Fibroblast of lung (primary cell): ENCODE results near the gene BHMT2.

Experiments used
- CTCF ChIP-seq, 2 donors: IDR thresholded peaks in 1 of 2; conservative IDR thresholded peaks in 1 of 2; 1 replicate in 1 of 2; 2 replicates in 1 of 2; pipeline ENCODE4 v1.5.1; 2011 to 2012; ENCODE audit warnings: low read length in 2 of 2, control low read depth in 1 of 2, inconsistent platforms in 1 of 2, low read depth in 1 of 2, mild to moderate bottlenecking in 1 of 2
- EZH2 ChIP-seq: IDR thresholded peaks from 2 replicates; pipeline ENCODE4 v1.5.1; 2012; ENCODE audit warnings: low read length, control low read depth, mild to moderate bottlenecking; ENCODE audit errors: missing control alignments

DNA sequence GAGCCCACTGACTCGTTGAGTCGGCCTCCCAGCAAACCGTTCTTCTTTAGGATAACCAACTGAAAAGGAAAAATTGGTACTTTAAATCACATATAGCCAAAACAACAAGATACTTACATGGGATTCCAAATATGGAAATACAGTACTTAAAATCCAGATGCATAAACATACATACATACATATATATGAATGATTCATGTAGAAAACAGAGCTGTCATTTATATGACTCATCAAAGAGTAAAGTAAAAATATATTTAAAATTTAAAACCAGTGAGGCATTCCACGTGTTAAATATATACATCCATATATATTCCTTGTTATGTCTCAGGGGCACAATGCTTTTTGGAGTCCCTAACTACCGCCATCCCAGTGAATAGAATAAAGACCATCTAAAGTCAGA lies 36.8 kb upstream of the BHMT2 start:
- TF ChIP-seq CTCF (conservative IDR thresholded peaks at IDR 0.05 in 1 of 2, IDR thresholded peaks at IDR 0.05 in 1 of 2; ENCODE audit: low read depth in 1 of 2, low read length in 2 of 2) (no peak), EZH2 (no peak)
